Measurements from ENCODE around the gene ZNF223. TPM values are rescaled to one million over a fixed set of nuclear protein-coding genes. Genes with fewer than 3 reads are reported as not detected.

ZNF223 gene
- total and polyA plus RNA-seq, 12 donors, result 2.3 to 5.4 (median 3.2) TPM

DNA sequence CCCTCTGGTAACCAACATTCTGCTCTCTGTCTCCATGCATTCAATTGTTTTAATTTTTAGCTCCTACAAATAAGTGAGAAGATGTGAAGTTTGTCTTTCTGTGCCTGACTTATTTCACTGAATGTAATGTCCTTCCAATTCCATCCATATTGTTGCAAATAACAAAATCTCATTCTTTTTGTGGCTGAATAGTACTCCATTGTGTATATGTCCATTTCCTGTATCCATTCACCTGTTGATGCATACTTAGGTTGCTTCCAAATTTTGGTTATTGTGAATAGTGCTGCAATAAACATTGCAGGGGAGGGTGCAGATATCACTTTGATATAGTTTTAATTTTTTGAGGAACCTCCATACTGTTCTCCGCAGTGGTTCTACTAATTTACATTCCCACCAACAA lies 17.6 kb downstream of the ZNF223 start:
- TF ChIP-seq, protein P1, sequence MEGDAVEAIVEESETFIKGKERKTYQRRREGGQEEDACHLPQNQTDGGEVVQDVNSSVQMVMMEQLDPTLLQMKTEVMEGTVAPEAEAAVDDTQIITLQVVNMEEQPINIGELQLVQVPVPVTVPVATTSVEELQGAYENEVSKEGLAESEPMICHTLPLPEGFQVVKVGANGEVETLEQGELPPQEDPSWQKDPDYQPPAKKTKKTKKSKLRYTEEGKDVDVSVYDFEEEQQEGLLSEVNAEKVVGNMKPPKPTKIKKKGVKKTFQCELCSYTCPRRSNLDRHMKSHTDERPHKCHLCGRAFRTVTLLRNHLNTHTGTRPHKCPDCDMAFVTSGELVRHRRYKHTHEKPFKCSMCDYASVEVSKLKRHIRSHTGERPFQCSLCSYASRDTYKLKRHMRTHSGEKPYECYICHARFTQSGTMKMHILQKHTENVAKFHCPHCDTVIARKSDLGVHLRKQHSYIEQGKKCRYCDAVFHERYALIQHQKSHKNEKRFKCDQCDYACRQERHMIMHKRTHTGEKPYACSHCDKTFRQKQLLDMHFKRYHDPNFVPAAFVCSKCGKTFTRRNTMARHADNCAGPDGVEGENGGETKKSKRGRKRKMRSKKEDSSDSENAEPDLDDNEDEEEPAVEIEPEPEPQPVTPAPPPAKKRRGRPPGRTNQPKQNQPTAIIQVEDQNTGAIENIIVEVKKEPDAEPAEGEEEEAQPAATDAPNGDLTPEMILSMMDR (IDR thresholded peaks at IDR 0.05), result no peak
- intact Hi-C loops (cut with DNase I), result no loop called here
- peaks cover 0 to 71% (median 34%) of the 10 kb centered on the region in 11 donors for H3K9me3 ChIP-seq
- 94 to 98% methylated on average over 1 of the region's 1 CpG for WGBS, 2 donors
- peaks cover 0 to 21% (median 15%) of the 10 kb centered on the region in 9 donors for H3K4me1 ChIP-seq
- DNase-seq (no peak), ATAC-seq (no peak)
- no peak overlapping the region for H3K27ac ChIP-seq
- no peak overlapping the region for H3K4me3 ChIP-seq
- peaks cover 0 to 43% (median 32%) of the 10 kb centered on the region in 9 donors for H3K36me3 ChIP-seq
- no peaks in the 10 kb centered on the region for H3K27me3 ChIP-seq

DNA sequence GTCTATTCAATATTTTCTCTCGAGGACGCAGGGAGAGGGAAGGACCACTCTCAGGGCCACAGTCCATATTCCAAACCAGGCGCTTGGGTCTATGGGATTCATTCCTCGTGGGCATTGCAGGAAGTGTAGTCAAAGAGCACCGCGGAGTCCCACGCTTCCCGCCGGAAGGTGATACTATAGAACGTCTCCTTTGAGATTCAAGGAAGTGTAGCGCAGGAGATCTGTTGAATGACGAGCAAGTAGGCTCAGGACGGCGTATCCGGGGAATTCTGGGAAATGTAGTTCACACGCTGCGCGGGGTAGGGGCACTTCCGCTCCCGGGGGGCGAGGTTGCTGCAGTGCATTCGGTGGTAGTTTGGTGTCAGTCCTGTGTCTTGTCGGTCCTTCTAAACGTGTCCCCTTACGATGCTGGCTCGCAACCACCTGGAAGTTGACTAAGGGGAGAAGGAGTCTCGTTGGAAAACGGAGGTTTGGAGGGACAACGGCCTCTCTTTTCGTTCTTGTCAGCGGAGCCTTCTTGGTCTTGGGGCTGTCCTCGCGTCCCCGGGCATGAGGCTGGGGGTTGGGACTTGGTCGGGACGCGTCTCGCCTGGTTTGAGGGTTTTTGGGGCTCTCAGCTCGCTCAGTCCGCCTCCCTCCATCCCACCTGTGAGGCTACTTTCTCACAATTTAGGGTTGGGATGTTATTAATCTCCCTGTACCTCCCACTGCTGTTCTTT lies 20.1 kb downstream of the ZNF223 start, which contains the start of gene ZNF284:
TSS of gene ZNF284 (plus strand) at position 336 of the 719 bp plus-strand sequence. CDS start 4,231 bp downstream, outside the sequence.
- DNase-seq (peak; percentile 80 to 91), ATAC-seq (peak; percentile 97 to 100 (median 100))
- Histone ChIP-seq H3K9me3 (peaks cover 0 to 45% (median 14%) of the 10 kb centered on the region in 11 donors), H3K27ac (peak within 1 kb of the TSS in 8 of 10 donors; percentile 51 to 72 (median 63)), H3K36me3 (peaks cover 0 to 25% (median 8%) of the 10 kb centered on the region in 9 donors), H3K4me1 (peaks cover 0 to 21% (median 15%) of the 10 kb centered on the region in 9 donors), H3K4me3 (peak within 1 kb of the TSS; percentile 48 to 76 (median 69)), H3K27me3 (no peaks in the 10 kb centered on the region)
- TF ChIP-seq, protein P1 (IDR thresholded peaks at IDR 0.05), result no peak
- 0 to 1% methylated on average over 40 of the region's 40 CpGs for WGBS, 2 donors
- intact Hi-C loops (cut with DNase I), result loop anchor here in 3 of 10 donors (2.0 to 5.0 kb wide), 4 partner anchors 19 to 70 kb away; partner anchors contain the start of genes ZNF223 (in 1 of the 3), ZNF224 (in 1 of the 3) and ZNF230 (in 1 of the 3)

DNA sequence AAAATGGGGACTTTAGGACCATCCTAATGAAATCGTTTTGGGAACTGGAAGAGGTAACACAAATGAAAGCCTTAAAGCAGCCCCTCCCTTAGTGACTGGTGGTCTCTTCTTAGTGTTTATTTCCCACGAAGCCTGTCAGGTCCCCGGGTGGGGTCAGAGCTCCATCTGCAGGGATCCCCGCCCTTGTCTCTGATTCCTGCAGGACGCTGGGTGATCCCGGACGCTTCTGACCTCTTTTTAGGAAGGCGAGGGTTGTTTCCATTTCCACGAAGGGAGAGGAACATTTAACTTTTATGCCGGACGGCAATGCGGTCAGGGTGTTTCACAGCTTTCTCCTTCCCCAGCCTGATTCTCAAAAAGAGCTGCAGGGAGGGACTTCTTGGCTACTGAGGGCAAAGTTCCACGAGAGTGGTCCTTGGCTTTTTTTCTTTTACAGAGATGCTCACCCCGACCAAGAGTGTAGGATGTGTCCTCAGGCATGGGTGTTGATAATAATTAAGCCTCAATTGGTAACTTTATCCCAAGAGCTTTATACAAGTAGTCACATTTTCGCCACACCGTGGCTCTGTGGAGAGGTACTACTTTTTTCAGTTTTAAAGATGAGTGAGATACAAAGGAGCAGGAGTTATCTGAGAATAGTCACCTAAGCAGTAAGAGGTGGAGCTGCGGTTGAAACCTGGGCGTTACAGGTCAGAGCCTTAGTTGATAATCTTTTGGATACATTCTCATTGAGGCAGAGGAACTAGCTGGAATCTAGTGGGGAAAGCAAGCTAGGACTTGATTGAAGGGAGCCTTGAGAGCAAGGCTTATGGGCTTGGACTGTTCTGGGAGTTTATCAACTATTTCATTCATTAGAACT lies 20.9 kb downstream of the ZNF223 start:
- peaks cover 0 to 25% (median 0%) of the 10 kb centered on the region in 9 donors for H3K36me3 ChIP-seq
- ATAC-seq (peak in 6 of 8 donors; percentile 7 to 67 (median 50)), DNase-seq (no peak)
- peaks cover 0 to 21% (median 15%) of the 10 kb centered on the region in 9 donors for H3K4me1 ChIP-seq
- WGBS, 2 donors, result 18 to 21% methylated on average over 18 of the region's 18 CpGs
- peak overlapping the region; percentile 48 to 76 (median 69) for H3K4me3 ChIP-seq
- peaks cover 0 to 37% (median 6%) of the 10 kb centered on the region in 11 donors for H3K9me3 ChIP-seq
- TF ChIP-seq, protein P1 (IDR thresholded peaks at IDR 0.05), result peak in 1 of 9 donors; percentile 15
- intact Hi-C loops (cut with DNase I), result loop anchor here in 3 of 10 donors (2.0 to 5.0 kb wide), 3 partner anchors 20 to 70 kb away; partner anchors contain the start of genes ZNF224 (in 1 of the 3) and ZNF230 (in 1 of the 3)
- H3K27me3 ChIP-seq, result no peaks in the 10 kb centered on the region
- peak overlapping the region in 7 of 10 donors; percentile 51 to 72 (median 63) for H3K27ac ChIP-seq

DNA sequence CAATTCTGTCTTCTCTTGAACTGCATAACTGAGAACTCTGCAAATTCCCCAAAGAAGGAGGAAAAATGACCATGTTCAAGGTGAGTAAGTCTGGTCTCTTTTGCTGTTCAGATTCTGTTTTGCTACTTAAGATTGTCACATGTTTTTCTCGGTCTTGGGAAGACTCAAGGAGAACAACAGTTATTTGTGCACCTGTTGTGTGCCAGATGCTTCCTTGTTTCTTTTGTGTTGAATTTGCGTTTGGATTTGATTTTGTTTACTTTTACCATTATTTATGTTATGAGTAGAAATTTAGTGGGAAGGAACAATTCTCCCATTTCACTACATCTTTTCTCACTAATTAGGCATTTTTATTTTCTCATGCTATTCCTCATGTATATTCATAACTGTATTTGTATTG lies 24.5 kb downstream of the ZNF223 start:
- intact Hi-C loops (cut with DNase I), result no loop called here
- DNase-seq, result no peak
- TF ChIP-seq, protein P1 (IDR thresholded peaks at IDR 0.05), result no peak
- 84 to 91% methylated on average over 2 of the region's 2 CpGs for WGBS, 2 donors
- peaks cover 0 to 18% (median 12%) of the 10 kb centered on the region in 9 donors for H3K4me1 ChIP-seq
- peaks cover 0 to 48% (median 7%) of the 10 kb centered on the region in 9 donors for H3K36me3 ChIP-seq
- no peak for ATAC-seq
- H3K9me3 ChIP-seq, result peaks cover 0 to 3% (median 0%) of the 10 kb centered on the region in 11 donors
- no peaks in the 10 kb centered on the region for H3K27me3 ChIP-seq
- H3K27ac ChIP-seq, result no peak overlapping the region
- no peak overlapping the region for H3K4me3 ChIP-seq
